ENCODE measurements around the gene SMAP1.

The SMAP1 gene

GRCh38 chr6:70903665-70904452, 236.2 kb downstream of the SMAP1 start:
- no peak for DNase-seq

DNA sequence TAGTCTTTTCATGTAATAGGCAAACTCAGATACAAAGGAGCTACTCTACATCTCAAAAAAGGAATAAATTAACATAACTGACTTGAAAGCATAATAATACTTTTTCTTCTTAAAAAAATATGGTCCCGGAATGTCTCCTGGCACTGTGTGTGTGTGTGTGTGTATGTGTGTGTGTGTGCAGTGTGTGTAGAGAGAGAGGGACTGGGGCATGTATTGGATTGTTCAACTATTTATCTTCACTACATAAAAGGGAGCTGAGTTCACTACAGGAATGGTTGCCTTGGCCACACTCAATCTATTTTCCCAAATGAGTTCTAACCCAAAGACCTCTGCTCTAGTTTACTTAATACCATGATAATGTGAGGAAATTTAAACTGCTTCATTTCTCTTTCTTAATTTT, 238.1 kb downstream of the SMAP1 start:
- no peak for DNase-seq

Data from activated CD4-positive, alpha-beta T cell treated with anti-CD3 and anti-CD28 coated beads, Interleukin-2, amount 50 U/mL, for 4 hours (primary cell).